Esophagus squamous epithelium (tissue), 4 donors: ENCODE results near the gene SPNS2.

ENCODE experiments used
- POLR2A ChIP-seq, 4 donors: fragments of 450-650 bp; IDR thresholded peaks; one replicate each; pipeline ENCODE4 v1.6.1; 2017; ENCODE audit warnings: antibody characterized with exemption in 4 of 4, mild to moderate bottlenecking in 4 of 4, moderate library complexity in 3 of 4
- TF ChIP-seq, protein P1 (sequence below), 6 experiments: fragments of 450-650 bp in 4 of 6; fragments of 200-600 bp in 2 of 6; sonication (generic) in 2 of 6; IDR thresholded peaks; one replicate each; pipeline ENCODE4 v1.5.1; 2016 to 2019; ENCODE audit warnings: antibody characterized with exemption in 6 of 6, mild to moderate bottlenecking in 4 of 6, moderate library complexity in 4 of 6

DNA sequence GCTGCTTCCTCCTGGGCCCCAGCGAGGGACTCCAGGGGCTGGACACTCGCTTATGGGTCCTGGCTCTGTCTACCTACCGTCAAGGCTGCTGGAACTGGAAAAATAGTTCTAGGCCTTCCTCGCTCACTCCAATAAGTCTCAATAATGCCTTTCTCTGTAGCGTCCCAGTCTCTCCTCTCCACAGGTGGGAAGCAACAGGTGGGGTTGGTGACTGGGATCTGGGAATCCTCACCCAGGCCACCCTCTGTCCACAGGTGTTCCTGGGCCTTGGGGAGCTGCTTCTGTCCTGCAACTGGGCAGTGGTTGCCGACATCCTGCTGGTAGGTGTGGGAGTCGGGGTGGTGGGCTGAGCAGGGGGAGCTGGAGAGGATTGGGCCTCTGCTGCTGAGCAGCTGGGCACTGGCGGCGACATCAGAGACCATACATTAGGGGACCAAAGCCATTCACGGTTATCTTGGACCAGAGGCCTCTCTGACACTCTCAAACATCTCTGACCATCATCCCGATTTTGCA is 20.3 kb upstream of the SPNS2 start:
- TF ChIP-seq POLR2A (IDR thresholded peaks at IDR 0.05) = no peak
- TF ChIP-seq, protein P1, sequence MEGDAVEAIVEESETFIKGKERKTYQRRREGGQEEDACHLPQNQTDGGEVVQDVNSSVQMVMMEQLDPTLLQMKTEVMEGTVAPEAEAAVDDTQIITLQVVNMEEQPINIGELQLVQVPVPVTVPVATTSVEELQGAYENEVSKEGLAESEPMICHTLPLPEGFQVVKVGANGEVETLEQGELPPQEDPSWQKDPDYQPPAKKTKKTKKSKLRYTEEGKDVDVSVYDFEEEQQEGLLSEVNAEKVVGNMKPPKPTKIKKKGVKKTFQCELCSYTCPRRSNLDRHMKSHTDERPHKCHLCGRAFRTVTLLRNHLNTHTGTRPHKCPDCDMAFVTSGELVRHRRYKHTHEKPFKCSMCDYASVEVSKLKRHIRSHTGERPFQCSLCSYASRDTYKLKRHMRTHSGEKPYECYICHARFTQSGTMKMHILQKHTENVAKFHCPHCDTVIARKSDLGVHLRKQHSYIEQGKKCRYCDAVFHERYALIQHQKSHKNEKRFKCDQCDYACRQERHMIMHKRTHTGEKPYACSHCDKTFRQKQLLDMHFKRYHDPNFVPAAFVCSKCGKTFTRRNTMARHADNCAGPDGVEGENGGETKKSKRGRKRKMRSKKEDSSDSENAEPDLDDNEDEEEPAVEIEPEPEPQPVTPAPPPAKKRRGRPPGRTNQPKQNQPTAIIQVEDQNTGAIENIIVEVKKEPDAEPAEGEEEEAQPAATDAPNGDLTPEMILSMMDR (IDR thresholded peaks at IDR 0.05) = no peak
